ENCODE results near the gene ARHGAP24.
"Not testable (repeated sequence)": the region's sequence is repeated elsewhere in the genome, so short reads cannot be mapped to it uniquely, and the experiment has no call there.

ARHGAP24 gene

GRCh38 chr4:86014599-86014998 is 539.6 kb downstream of the ARHGAP24 start:
- Mint-ChIP-seq H3K27me3 (no peaks in the 10 kb centered on the region), H3K36me3 (no peaks in the 10 kb centered on the region), H3K4me3 (no peak overlapping the region), H3K4me1 (ENCODE audit: low read depth) (no peaks in the 10 kb centered on the region), H3K27ac (no peak overlapping the region), H3K9me3 (ENCODE audit: low read depth) (no peaks in the 10 kb centered on the region)

- Mint-ChIP-seq H3K36me3 (no peaks in the 10 kb centered on the region), H3K4me1 (ENCODE audit: low read depth) (no peaks in the 10 kb centered on the region), H3K27ac (no peak overlapping the region)
Observed at GRCh38 chr4:86015412-86016350, 540.7 kb downstream of the ARHGAP24 start.

DNA sequence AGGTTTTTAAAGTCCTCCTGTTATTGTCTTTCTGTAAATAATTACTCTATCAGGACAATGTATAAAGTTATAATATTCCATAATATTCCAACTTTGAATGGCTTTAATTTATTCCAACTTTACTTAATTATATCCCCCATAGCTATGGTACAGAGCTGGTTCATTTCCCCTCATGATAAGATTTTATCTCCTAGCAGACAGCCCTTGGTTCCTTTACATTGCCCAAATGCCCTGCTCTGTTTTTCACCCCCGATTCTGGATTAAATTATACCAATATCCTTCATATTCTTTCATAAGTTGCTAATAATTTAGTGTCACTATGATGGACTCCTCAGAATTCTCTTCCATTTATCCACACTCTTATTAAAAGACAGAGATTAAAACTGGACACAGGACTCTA is 544.4 kb downstream of the ARHGAP24 start:
- no peaks in the 10 kb centered on the region for H3K4me1 Mint-ChIP-seq (ENCODE audit: low read depth)
- H3K36me3 Mint-ChIP-seq: no peaks in the 10 kb centered on the region
- no peak overlapping the region for H3K27ac Mint-ChIP-seq
- H3K4me3 Mint-ChIP-seq: no peak overlapping the region
- H3K9me3 Mint-ChIP-seq (ENCODE audit: low read depth): no peaks in the 10 kb centered on the region
- no peaks in the 10 kb centered on the region for H3K27me3 Mint-ChIP-seq

More at GRCh38 chr4:86015412-86016350, 540.7 kb downstream of the ARHGAP24 start:
- no peak overlapping the region for H3K4me3 Mint-ChIP-seq
- H3K9me3 Mint-ChIP-seq (ENCODE audit: low read depth): no peaks in the 10 kb centered on the region
- H3K27me3 Mint-ChIP-seq: no peaks in the 10 kb centered on the region

DNA sequence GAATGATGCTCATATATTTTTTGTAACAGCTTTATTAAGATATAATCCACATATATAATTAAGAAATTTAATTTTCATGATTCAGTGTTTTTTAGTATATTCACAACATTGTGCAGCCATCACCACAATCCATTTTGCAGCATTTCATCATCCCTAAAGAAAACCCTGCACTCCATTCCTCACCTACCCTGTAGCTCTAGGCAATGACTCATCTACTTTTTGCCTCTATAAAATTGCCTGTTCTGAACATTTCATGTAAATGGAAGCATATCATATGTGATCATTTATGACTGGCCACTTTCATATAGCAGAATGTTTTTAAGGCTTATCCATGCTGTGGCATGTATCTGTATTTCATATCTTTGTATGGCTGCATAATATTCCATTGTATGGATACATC is 545.0 kb downstream of the ARHGAP24 start:
- no peak overlapping the region for H3K4me3 Mint-ChIP-seq
- H3K4me1 Mint-ChIP-seq (ENCODE audit: low read depth): no peaks in the 10 kb centered on the region
- H3K9me3 Mint-ChIP-seq (ENCODE audit: low read depth): no peaks in the 10 kb centered on the region
- no peaks in the 10 kb centered on the region for H3K36me3 Mint-ChIP-seq
- no peaks in the 10 kb centered on the region for H3K27me3 Mint-ChIP-seq
- no peak overlapping the region for H3K27ac Mint-ChIP-seq

DNA sequence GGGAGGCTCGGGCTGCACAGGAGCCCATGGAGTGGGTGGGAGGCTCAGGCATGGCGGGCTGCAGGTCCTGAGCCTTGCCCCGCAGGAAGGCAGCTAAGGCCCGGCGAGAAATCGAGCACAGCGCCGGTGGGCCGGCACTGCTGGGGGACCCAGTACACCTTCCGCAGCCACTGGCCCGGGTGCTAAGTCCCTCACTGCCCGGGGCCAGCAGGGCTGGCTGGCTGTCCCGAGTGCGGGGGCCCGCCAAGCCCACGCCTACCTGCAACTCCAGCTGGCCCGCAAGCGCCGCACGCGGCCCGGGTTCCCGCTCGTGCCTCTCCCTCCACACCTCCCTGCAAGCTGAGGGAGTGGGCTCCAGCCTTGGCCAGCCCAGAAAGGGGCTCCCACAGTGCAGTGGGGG is 546.7 kb downstream of the ARHGAP24 start:
- H3K4me3 Mint-ChIP-seq; H3K4me1 Mint-ChIP-seq (ENCODE audit: low read depth); H3K36me3 Mint-ChIP-seq; H3K9me3 Mint-ChIP-seq (ENCODE audit: low read depth); H3K27ac Mint-ChIP-seq; H3K27me3 Mint-ChIP-seq: not testable (repeated sequence)

DNA sequence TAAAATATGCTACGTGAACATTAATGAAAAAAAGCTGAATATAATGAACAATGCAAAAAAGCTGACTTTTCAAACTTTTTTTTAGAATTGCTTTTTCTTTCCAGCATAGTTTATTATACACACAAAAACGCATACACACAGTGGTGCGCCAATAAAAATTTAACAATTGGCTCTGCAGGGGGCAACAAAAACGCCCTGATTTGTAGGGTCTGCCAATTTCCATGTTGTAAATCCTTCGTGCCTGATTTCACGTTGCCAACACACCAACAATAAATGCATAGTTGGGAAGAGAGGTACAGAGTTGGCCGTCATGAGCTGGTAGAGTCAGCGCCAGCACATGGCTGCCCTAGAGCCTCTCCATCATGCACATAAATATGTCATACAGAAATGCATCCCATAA is 551.8 kb downstream of the ARHGAP24 start:
- Mint-ChIP-seq H3K4me1 (ENCODE audit: low read depth) (no peaks in the 10 kb centered on the region), H3K36me3 (no peaks in the 10 kb centered on the region), H3K9me3 (ENCODE audit: low read depth) (no peaks in the 10 kb centered on the region), H3K27me3 (peaks cover 4% of the 10 kb centered on the region), H3K27ac (no peak overlapping the region), H3K4me3 (no peak overlapping the region)

- H3K27me3 Mint-ChIP-seq: peaks cover 7% of the 10 kb centered on the region
- no peak overlapping the region for H3K27ac Mint-ChIP-seq
- H3K36me3 Mint-ChIP-seq: no peaks in the 10 kb centered on the region
- H3K4me1 Mint-ChIP-seq (ENCODE audit: low read depth): no peaks in the 10 kb centered on the region
- no peak overlapping the region for H3K4me3 Mint-ChIP-seq
- no peaks in the 10 kb centered on the region for H3K9me3 Mint-ChIP-seq (ENCODE audit: low read depth)
Observed at GRCh38 chr4:86031927-86032326, 557.0 kb downstream of the ARHGAP24 start.

GRCh38 chr4:86032476-86033022 is 557.6 kb downstream of the ARHGAP24 start:
- Mint-ChIP-seq H3K4me3 (no peak overlapping the region), H3K36me3 (no peaks in the 10 kb centered on the region), H3K27ac (no peak overlapping the region), H3K9me3 (ENCODE audit: low read depth) (no peaks in the 10 kb centered on the region), H3K4me1 (ENCODE audit: low read depth) (no peaks in the 10 kb centered on the region), H3K27me3 (peaks cover 7% of the 10 kb centered on the region)

- peaks cover 7% of the 10 kb centered on the region for H3K27me3 Mint-ChIP-seq
- H3K9me3 Mint-ChIP-seq (ENCODE audit: low read depth): no peaks in the 10 kb centered on the region
- H3K36me3 Mint-ChIP-seq: no peaks in the 10 kb centered on the region
- no peak overlapping the region for H3K4me3 Mint-ChIP-seq
- H3K27ac Mint-ChIP-seq: no peak overlapping the region
- H3K4me1 Mint-ChIP-seq (ENCODE audit: low read depth): no peaks in the 10 kb centered on the region
Observed at GRCh38 chr4:86033171-86033570, 558.2 kb downstream of the ARHGAP24 start.

DNA sequence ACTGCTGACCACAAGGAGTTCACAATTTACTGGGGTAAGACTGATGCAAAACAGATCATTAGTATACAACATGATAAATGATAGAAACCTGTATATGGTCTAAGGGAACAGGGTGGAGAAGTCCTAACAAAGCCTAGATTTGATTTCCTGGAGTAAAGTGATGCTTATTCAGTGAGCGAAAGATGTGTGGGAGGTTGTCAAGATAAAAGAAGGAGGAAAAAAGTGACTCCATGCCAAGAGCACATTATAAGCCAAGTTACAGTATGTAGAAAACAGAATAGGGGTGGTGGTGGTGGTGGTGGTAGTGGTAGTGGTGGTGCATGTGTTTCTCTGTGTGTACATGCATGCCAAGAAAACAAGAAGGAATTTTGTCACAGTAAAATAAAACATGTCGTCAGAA is 559.7 kb downstream of the ARHGAP24 start:
- H3K9me3 Mint-ChIP-seq (ENCODE audit: low read depth): no peaks in the 10 kb centered on the region
- no peaks in the 10 kb centered on the region for H3K36me3 Mint-ChIP-seq
- H3K4me1 Mint-ChIP-seq (ENCODE audit: low read depth): no peaks in the 10 kb centered on the region
- peaks cover 7% of the 10 kb centered on the region for H3K27me3 Mint-ChIP-seq
- no peak overlapping the region for H3K4me3 Mint-ChIP-seq
- H3K27ac Mint-ChIP-seq: no peak overlapping the region

DNA sequence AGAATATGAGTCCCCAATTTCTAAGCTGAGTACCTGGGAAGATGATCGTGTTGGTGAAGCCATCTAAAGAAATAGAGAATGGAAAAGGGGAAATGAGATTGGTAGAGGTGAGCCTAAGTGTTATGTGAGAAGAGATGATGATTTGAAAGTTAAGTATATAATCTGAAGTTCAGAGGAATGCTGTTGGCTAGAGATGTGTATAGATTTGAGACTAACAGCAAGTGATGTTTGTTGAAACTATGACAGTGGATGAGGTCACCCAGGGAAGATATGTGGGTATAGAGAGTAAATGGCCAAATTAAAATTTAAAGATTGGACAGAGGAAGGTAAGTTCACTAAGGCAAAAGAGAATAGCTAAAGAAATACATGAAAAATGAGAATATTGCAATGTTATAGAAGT is 560.7 kb downstream of the ARHGAP24 start:
- Mint-ChIP-seq H3K27ac (no peak overlapping the region), H3K36me3 (no peaks in the 10 kb centered on the region)

GRCh38 chr4:86036736-86037135 is 561.8 kb downstream of the ARHGAP24 start:
- H3K27me3 Mint-ChIP-seq: peaks cover 3% of the 10 kb centered on the region
- no peaks in the 10 kb centered on the region for H3K9me3 Mint-ChIP-seq (ENCODE audit: low read depth)
- H3K27ac Mint-ChIP-seq: no peak overlapping the region
- H3K4me1 Mint-ChIP-seq (ENCODE audit: low read depth): no peaks in the 10 kb centered on the region
- H3K4me3 Mint-ChIP-seq: no peak overlapping the region
- no peaks in the 10 kb centered on the region for H3K36me3 Mint-ChIP-seq

More for the DNA sequence above, 560.7 kb downstream of the ARHGAP24 start:
- no peaks in the 10 kb centered on the region for H3K9me3 Mint-ChIP-seq (ENCODE audit: low read depth)
- no peak overlapping the region for H3K4me3 Mint-ChIP-seq
- peaks cover 7% of the 10 kb centered on the region for H3K27me3 Mint-ChIP-seq
- no peaks in the 10 kb centered on the region for H3K4me1 Mint-ChIP-seq (ENCODE audit: low read depth)

GRCh38 chr4:86038037-86038436 is 563.1 kb downstream of the ARHGAP24 start:
- no peak overlapping the region for H3K27ac Mint-ChIP-seq
- no peaks in the 10 kb centered on the region for H3K36me3 Mint-ChIP-seq
- H3K4me1 Mint-ChIP-seq (ENCODE audit: low read depth): no peaks in the 10 kb centered on the region
- peaks cover 3% of the 10 kb centered on the region for H3K27me3 Mint-ChIP-seq
- H3K9me3 Mint-ChIP-seq (ENCODE audit: low read depth): no peaks in the 10 kb centered on the region
- H3K4me3 Mint-ChIP-seq: no peak overlapping the region

- Mint-ChIP-seq H3K4me1 (ENCODE audit: low read depth) (no peaks in the 10 kb centered on the region), H3K4me3 (no peak overlapping the region), H3K27ac (no peak overlapping the region), H3K9me3 (ENCODE audit: low read depth) (no peaks in the 10 kb centered on the region), H3K36me3 (no peaks in the 10 kb centered on the region), H3K27me3 (no peaks in the 10 kb centered on the region)
Observed at GRCh38 chr4:86043755-86044592, 569.0 kb downstream of the ARHGAP24 start.

GRCh38 chr4:86044593-86044985 is 569.6 kb downstream of the ARHGAP24 start:
- H3K4me3 Mint-ChIP-seq: no peak overlapping the region
- no peaks in the 10 kb centered on the region for H3K36me3 Mint-ChIP-seq
- no peaks in the 10 kb centered on the region for H3K4me1 Mint-ChIP-seq (ENCODE audit: low read depth)
- H3K27ac Mint-ChIP-seq: no peak overlapping the region
- no peaks in the 10 kb centered on the region for H3K27me3 Mint-ChIP-seq
- no peaks in the 10 kb centered on the region for H3K9me3 Mint-ChIP-seq (ENCODE audit: low read depth)
